ENCODE measurements around the gene PRR11. TPM values are rescaled to one million over a fixed set of nuclear protein-coding genes. Genes with fewer than 3 reads are reported as not detected.

PRR11 gene
- total RNA-seq, 1 experiment from 2014 or later, result 39.8 TPM

DNA sequence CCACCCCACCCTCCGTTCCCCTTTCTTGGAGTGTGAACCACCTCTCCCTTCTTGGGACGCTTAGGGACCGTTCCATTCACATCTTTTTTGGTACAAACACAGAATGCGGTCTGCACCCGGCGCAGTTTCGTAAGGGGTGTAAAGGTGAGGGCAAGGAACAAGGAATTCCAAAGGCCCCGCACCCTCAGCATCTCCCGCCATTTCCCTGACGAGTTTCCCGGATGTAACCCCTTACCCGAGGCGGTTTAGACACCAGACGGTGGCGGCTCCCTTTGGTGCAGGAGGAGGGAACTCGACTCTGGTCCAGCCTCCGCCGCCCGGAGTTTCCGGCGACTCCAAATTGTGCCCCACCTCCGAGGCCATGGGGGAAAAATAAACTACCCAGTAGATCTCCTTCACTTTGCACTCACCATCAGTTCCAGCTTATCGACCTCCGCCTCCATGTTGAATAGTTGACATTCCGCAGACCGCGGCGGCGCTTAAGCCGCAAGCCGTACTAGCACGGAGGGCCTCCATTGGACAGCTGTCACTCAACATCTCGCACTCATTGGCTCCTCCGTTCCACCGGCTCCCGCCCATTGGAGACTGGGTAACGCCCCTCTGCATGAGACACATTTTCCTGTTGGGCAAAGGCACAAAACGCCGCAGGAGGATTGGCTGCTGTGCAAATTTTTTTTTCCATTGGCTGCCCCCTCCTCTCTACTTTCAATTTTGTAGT is 666 bp upstream of the PRR11 start, which contains the start of gene SKA2:
Gene SKA2, minus strand, starts transcription at position 466 of the 718 bp plus-strand sequence. Its CDS starts 23 bp downstream, at position 443.
- TF ChIP-seq, protein P1, sequence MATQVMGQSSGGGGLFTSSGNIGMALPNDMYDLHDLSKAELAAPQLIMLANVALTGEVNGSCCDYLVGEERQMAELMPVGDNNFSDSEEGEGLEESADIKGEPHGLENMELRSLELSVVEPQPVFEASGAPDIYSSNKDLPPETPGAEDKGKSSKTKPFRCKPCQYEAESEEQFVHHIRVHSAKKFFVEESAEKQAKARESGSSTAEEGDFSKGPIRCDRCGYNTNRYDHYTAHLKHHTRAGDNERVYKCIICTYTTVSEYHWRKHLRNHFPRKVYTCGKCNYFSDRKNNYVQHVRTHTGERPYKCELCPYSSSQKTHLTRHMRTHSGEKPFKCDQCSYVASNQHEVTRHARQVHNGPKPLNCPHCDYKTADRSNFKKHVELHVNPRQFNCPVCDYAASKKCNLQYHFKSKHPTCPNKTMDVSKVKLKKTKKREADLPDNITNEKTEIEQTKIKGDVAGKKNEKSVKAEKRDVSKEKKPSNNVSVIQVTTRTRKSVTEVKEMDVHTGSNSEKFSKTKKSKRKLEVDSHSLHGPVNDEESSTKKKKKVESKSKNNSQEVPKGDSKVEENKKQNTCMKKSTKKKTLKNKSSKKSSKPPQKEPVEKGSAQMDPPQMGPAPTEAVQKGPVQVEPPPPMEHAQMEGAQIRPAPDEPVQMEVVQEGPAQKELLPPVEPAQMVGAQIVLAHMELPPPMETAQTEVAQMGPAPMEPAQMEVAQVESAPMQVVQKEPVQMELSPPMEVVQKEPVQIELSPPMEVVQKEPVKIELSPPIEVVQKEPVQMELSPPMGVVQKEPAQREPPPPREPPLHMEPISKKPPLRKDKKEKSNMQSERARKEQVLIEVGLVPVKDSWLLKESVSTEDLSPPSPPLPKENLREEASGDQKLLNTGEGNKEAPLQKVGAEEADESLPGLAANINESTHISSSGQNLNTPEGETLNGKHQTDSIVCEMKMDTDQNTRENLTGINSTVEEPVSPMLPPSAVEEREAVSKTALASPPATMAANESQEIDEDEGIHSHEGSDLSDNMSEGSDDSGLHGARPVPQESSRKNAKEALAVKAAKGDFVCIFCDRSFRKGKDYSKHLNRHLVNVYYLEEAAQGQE (IDR thresholded peaks at IDR 0.05; ENCODE audit: insufficient read depth in 1 of 2, low read depth in 2 of 2, low read length in 1 of 2), result no peak
- 0 out of 2 replicates have a peak, but pooled peaks have one; percentile 41 for TF ChIP-seq SIN3A (IDR thresholded peaks at IDR 0.05; ENCODE audit: borderline replicate concordance, insufficient read depth, low read depth, low read length)
- peak; percentile 98 for TF ChIP-seq TCF7L2 (IDR thresholded peaks at IDR 0.05; ENCODE audit: low read depth, low read length)
- TF ChIP-seq POLR2AphosphoS5 (IDR thresholded peaks at IDR 0.05; ENCODE audit: low read depth, low read length), result peak; percentile 32; the same call in 1 of the 2 replicates
- TF ChIP-seq, protein P2, sequence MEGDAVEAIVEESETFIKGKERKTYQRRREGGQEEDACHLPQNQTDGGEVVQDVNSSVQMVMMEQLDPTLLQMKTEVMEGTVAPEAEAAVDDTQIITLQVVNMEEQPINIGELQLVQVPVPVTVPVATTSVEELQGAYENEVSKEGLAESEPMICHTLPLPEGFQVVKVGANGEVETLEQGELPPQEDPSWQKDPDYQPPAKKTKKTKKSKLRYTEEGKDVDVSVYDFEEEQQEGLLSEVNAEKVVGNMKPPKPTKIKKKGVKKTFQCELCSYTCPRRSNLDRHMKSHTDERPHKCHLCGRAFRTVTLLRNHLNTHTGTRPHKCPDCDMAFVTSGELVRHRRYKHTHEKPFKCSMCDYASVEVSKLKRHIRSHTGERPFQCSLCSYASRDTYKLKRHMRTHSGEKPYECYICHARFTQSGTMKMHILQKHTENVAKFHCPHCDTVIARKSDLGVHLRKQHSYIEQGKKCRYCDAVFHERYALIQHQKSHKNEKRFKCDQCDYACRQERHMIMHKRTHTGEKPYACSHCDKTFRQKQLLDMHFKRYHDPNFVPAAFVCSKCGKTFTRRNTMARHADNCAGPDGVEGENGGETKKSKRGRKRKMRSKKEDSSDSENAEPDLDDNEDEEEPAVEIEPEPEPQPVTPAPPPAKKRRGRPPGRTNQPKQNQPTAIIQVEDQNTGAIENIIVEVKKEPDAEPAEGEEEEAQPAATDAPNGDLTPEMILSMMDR (IDR thresholded peaks at IDR 0.05), result no peak

DNA sequence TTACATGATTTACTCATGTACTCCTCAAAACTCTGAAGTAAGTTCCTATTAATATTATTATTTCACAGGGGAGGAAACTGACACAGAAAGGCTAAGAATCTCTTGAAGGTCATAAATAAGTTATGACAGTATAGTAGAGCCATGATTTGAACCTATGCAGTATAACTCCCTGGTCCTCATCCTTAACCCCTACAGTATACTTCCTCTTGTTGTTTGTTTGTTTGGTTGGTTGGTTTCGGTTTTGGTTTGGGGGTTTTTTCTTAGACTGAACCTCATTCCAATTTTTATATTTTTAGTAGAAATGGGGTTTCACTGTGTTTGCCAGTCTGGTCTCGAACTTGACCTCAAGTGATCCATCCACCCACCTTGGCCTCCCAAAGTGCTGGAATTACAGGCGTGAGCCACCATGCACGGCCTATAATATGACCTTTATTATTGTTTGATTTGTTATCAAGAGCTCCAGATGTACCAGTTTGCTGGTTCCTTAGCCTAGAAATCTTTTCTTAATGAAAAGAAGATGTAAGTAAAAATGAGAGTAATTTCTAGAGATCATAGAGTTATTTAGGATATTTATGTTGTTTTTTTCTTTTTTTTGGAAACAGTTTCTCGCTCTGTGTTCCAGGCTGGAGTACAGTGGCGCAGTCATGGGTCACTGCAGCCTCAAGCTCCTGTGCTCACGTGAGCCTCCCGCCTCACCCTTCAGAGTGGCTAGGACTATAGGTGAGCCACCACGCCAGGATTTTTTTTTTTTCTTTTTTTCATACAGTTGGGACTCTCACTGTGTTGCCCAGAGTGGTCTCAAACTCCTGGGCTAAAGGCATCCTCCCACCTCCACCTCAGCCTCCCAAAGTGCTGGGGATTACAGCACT is 4.8 kb downstream of the PRR11 start:
- ATAC-seq, result 0 out of 2 replicates have a peak, but pooled peaks have one; percentile 48
- in situ Hi-C loops (cut with HindIII; ENCODE audit: low pct_unique_long_range_greater_than_20kb, low sequenced_read_pairs) (no loop called here), intact Hi-C loops (cut with micrococcal nuclease; ENCODE audit: unreplicated experiment) (no loop called here)
- Histone ChIP-seq H3K9me3 (ENCODE audit: control insufficient read depth, insufficient read depth, low read depth, low read length) (no peaks in the 10 kb centered on the region), H3K4me1 (ENCODE audit: control insufficient read depth, insufficient read depth, low read length) (peaks cover 23% of the 10 kb centered on the region), H3K27me3 (ENCODE audit: control insufficient read depth, insufficient read depth, low read length) (no peaks in the 10 kb centered on the region), H3K36me3 (ENCODE audit: control insufficient read depth, insufficient read depth, low read length) (peaks cover 5% of the 10 kb centered on the region), H3K4me3 (ENCODE audit: low read depth in 2 of 2, low read length in 2 of 2) (peak overlapping the region; percentile 30 to 41), H3K27ac (ENCODE audit: low read length) (peak overlapping the region; percentile 95)
- CTCF ChIA-PET, result no interaction called here
- DNase-seq (ENCODE audit: low read depth, low spot score), result no peak
- TF ChIP-seq, protein P2 (IDR thresholded peaks at IDR 0.05), result no peak
- TF ChIP-seq TCF7L2 (IDR thresholded peaks at IDR 0.05; ENCODE audit: low read depth, low read length), result no peak
- TF ChIP-seq, protein P1 (IDR thresholded peaks at IDR 0.05; ENCODE audit: insufficient read depth in 1 of 2, low read depth in 2 of 2, low read length in 1 of 2), result no peak
- TF ChIP-seq SIN3A (IDR thresholded peaks at IDR 0.05; ENCODE audit: borderline replicate concordance, insufficient read depth, low read depth, low read length), result no peak
- no peak for TF ChIP-seq POLR2AphosphoS5 (IDR thresholded peaks at IDR 0.05; ENCODE audit: low read depth, low read length)
- POLR2A ChIA-PET, result interaction anchor here (0.5 kb wide), 1 partner anchor 50 kb away, joined by 5 read pairs; no protein-coding TSS in a partner anchor
- BruUV-seq (replicated peaks), result no TSS peak

More for the DNA sequence above, 666 bp upstream of the PRR11 start, which contains the start of gene SKA2:
- Histone ChIP-seq H3K4me1 (ENCODE audit: control insufficient read depth, insufficient read depth, low read length) (peaks cover 32% of the 10 kb centered on the region), H3K27ac (ENCODE audit: low read length) (peak within 1 kb of the TSS; percentile 95), H3K27me3 (ENCODE audit: control insufficient read depth, insufficient read depth, low read length) (no peaks in the 10 kb centered on the region), H3K4me3 (ENCODE audit: low read depth in 2 of 2, low read length in 2 of 2) (peak within 1 kb of the TSS; percentile 80 to 86), H3K9me3 (ENCODE audit: control insufficient read depth, insufficient read depth, low read depth, low read length) (no peaks in the 10 kb centered on the region), H3K36me3 (ENCODE audit: control insufficient read depth, insufficient read depth, low read length) (peaks cover 7% of the 10 kb centered on the region)
- ChIA-PET CTCF (no interaction called here), POLR2A (interaction anchor here (0.5 to 2.1 kb wide), 4 partner anchors 8 to 99 kb away, joined by 3 to 9 read pairs (median 6); partner anchors contain the start of gene TRIM37)
- DNase-seq (ENCODE audit: low read depth, low spot score) (peak; percentile 98), ATAC-seq (peak; percentile 92)
- intact Hi-C loops (cut with micrococcal nuclease; ENCODE audit: unreplicated experiment), result loop anchor here (5.0 kb wide), 1 partner anchor 808 kb away; no protein-coding TSS in a partner anchor
- in situ Hi-C loops (cut with HindIII; ENCODE audit: low pct_unique_long_range_greater_than_20kb, low sequenced_read_pairs), result no loop called here
- BruUV-seq (replicated peaks), result no TSS peak
